Fibroblast of lung (primary cell): ENCODE results near the gene PON3. TPM values are rescaled to one million over a fixed set of nuclear protein-coding genes. Genes with fewer than 3 reads are reported as not detected.

ENCODE experiments used
- DNase-seq, 2 donors: peaks; one replicate each; pipeline versions ENCODE4 v3.0.0 to v3.0.0-alpha.2; 2010; ENCODE audit warnings: low read depth in 2 of 2
- H2AFZ ChIP-seq: 2 replicates; pipeline ENCODE4 v1.5.1; 2012; ENCODE audit warnings: low read length, control low read depth, inconsistent platforms
- H3K27ac ChIP-seq: 2 replicates; pipeline ENCODE4 v1.5.1; 2011; ENCODE audit warnings: low read length, control low read depth; ENCODE audit not compliant: insufficient read depth
- H3K27me3 ChIP-seq: 2 replicates; pipeline ENCODE4 v1.5.1; 2011; ENCODE audit warnings: mild to moderate bottlenecking, low read length; ENCODE audit not compliant: control insufficient read depth, insufficient read depth
- H3K36me3 ChIP-seq: 2 replicates; pipeline ENCODE4 v1.5.1; 2011; ENCODE audit warnings: low read length; ENCODE audit not compliant: control insufficient read depth, insufficient read depth
- H3K4me1 ChIP-seq: 2 replicates; pipeline ENCODE4 v1.5.1; 2011; ENCODE audit warnings: low read length; ENCODE audit not compliant: control insufficient read depth, insufficient read depth; ENCODE audit errors: extremely low read depth
- H3K4me2 ChIP-seq: 2 replicates; pipeline ENCODE4 v1.5.1; 2011; ENCODE audit warnings: low read length, control low read depth; ENCODE audit not compliant: insufficient read depth; ENCODE audit errors: extremely low read depth
- H3K4me3 ChIP-seq, 4 experiments: fragments of 200-600 bp in 1 of 4; sonication (generic) in 1 of 4; replicated peaks in 1 of 4; 2 replicates each; pipeline ENCODE4 v1.5.1; 2011 to 2016; ENCODE audit warnings: low read length in 4 of 4, low read depth in 3 of 4, mild to moderate bottlenecking in 3 of 4, control low read depth in 2 of 4, inconsistent platforms in 1 of 4, mixed read lengths in 1 of 4; ENCODE audit not compliant: insufficient read depth in 1 of 4; ENCODE audit errors: control extremely low read depth in 1 of 4
- H3K79me2 ChIP-seq: 2 replicates; pipeline ENCODE4 v1.5.1; 2012; ENCODE audit warnings: mild to moderate bottlenecking, low read length, inconsistent platforms; ENCODE audit not compliant: control insufficient read depth, insufficient read depth
- H3K9ac ChIP-seq: 2 replicates; pipeline ENCODE4 v1.5.1; 2011; ENCODE audit warnings: mild to moderate bottlenecking, low read length, control low read depth; ENCODE audit not compliant: insufficient read depth
- H3K9me3 ChIP-seq: 2 replicates; pipeline ENCODE4 v1.5.1; 2012; ENCODE audit warnings: low read depth, low read length; ENCODE audit not compliant: control insufficient read depth, insufficient read depth
- H4K20me1 ChIP-seq: 2 replicates; pipeline ENCODE4 v1.5.1; 2011; ENCODE audit warnings: low read length; ENCODE audit not compliant: control insufficient read depth, insufficient read depth; ENCODE audit errors: extremely low read depth
- EZH2 ChIP-seq: IDR thresholded peaks from 2 replicates; pipeline ENCODE4 v1.5.1; 2012; ENCODE audit warnings: low read length, control low read depth, mild to moderate bottlenecking; ENCODE audit errors: missing control alignments
- polyA plus RNA-seq, 2 donors: library from polyadenylated mRNA; depleted of rRNA in 1 of 2; stranded (reverse) in 1 of 2; unstranded in 1 of 2; fragments of >200 nt; gene quantifications; 2 replicates each; pipeline ENCODE4 v1.2.1, GENCODE V29; 2011 to 2012; ENCODE audit warnings: missing spikeins in 1 of 2
- total RNA-seq: library from RNA; depleted of rRNA; stranded (reverse); fragments of >200 nt; gene quantifications from 2 replicates; pipeline ENCODE4 v1.2.1, GENCODE V29; 2014
- TF ChIP-seq, protein P1 (sequence below), 2 donors: IDR thresholded peaks in 1 of 2; conservative IDR thresholded peaks in 1 of 2; 1 replicate in 1 of 2; 2 replicates in 1 of 2; pipeline ENCODE4 v1.5.1; 2011 to 2012; ENCODE audit warnings: low read length in 2 of 2, control low read depth in 1 of 2, inconsistent platforms in 1 of 2, low read depth in 1 of 2, mild to moderate bottlenecking in 1 of 2

Gene PON3
- total and polyA plus RNA-seq, 2 donors (not counting 1 experiment from before 2014, with no cell fraction given), result under 0.01 to 0.50 TPM

DNA sequence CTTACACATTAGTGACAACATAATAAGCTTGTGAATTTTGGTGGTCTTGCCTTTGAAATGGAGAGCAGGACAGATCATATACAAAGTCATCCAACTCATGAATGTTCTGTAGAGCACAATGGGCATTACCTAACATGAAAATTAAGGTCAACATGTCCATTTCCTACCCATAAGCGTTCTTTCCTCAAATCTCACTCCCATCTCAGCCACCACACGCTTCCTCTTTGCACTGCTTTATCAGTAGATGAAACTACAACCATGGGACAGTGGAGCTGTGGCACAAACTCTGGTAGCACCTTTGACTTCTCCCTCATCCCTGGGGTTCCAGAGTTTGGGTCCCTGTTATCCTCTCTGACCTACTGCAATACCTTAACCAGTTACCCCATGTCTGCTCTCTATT is 36.4 kb upstream of the PON3 start:
- no peaks in the 10 kb centered on the region for H3K27me3 ChIP-seq
- H4K20me1 ChIP-seq, result no peaks in the 10 kb centered on the region
- H3K36me3 ChIP-seq, result no peaks in the 10 kb centered on the region
- H2AFZ ChIP-seq, result no peak overlapping the region
- TF ChIP-seq EZH2, result no peak
- TF ChIP-seq, protein P1, sequence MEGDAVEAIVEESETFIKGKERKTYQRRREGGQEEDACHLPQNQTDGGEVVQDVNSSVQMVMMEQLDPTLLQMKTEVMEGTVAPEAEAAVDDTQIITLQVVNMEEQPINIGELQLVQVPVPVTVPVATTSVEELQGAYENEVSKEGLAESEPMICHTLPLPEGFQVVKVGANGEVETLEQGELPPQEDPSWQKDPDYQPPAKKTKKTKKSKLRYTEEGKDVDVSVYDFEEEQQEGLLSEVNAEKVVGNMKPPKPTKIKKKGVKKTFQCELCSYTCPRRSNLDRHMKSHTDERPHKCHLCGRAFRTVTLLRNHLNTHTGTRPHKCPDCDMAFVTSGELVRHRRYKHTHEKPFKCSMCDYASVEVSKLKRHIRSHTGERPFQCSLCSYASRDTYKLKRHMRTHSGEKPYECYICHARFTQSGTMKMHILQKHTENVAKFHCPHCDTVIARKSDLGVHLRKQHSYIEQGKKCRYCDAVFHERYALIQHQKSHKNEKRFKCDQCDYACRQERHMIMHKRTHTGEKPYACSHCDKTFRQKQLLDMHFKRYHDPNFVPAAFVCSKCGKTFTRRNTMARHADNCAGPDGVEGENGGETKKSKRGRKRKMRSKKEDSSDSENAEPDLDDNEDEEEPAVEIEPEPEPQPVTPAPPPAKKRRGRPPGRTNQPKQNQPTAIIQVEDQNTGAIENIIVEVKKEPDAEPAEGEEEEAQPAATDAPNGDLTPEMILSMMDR (conservative IDR thresholded peaks at IDR 0.05 in 1 of 2, IDR thresholded peaks at IDR 0.05 in 1 of 2; ENCODE audit: low read depth in 1 of 2, low read length in 2 of 2), result no peak
- peaks cover 2% of the 10 kb centered on the region for H3K4me1 ChIP-seq
- H3K4me2 ChIP-seq, result no peak overlapping the region
- peaks cover 6% of the 10 kb centered on the region for H3K79me2 ChIP-seq
- H3K9me3 ChIP-seq, result no peaks in the 10 kb centered on the region
- no peak for DNase-seq
- H3K9ac ChIP-seq, result no peak overlapping the region
- no peak overlapping the region for H3K4me3 ChIP-seq
- H3K27ac ChIP-seq, result no peak overlapping the region

DNA sequence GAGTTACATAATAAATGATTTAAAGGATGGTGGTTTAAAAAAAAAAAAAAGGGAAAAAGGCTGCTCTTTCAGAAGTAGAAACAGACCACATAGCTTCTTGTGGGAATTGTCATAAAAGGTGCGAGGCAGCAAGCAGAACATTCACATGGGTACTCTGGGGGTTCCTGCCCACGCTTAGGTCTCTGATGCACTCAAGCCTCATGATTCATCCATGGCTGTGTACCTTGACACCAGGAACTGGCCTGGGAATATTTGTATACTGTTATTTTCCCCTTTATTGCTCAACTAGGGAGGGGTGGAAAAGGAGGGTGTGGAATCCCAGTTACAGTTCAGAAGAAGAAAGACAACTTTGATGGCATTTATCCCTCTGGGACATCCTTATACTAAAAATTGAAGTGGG is 34.7 kb upstream of the PON3 start:
- TF ChIP-seq, protein P1 (conservative IDR thresholded peaks at IDR 0.05 in 1 of 2, IDR thresholded peaks at IDR 0.05 in 1 of 2; ENCODE audit: low read depth in 1 of 2, low read length in 2 of 2), result no peak
- TF ChIP-seq EZH2, result no peak
- Histone ChIP-seq H3K36me3 (no peaks in the 10 kb centered on the region), H3K79me2 (peaks cover 6% of the 10 kb centered on the region), H3K27ac (no peak overlapping the region), H3K27me3 (no peaks in the 10 kb centered on the region), H3K4me2 (no peak overlapping the region), H3K4me1 (peaks cover 2% of the 10 kb centered on the region), H2AFZ (no peak overlapping the region), H4K20me1 (no peaks in the 10 kb centered on the region), H3K4me3 (no peak overlapping the region), H3K9me3 (no peaks in the 10 kb centered on the region), H3K9ac (no peak overlapping the region)
- peak in 1 of 2 donors; percentile 74 for DNase-seq

DNA sequence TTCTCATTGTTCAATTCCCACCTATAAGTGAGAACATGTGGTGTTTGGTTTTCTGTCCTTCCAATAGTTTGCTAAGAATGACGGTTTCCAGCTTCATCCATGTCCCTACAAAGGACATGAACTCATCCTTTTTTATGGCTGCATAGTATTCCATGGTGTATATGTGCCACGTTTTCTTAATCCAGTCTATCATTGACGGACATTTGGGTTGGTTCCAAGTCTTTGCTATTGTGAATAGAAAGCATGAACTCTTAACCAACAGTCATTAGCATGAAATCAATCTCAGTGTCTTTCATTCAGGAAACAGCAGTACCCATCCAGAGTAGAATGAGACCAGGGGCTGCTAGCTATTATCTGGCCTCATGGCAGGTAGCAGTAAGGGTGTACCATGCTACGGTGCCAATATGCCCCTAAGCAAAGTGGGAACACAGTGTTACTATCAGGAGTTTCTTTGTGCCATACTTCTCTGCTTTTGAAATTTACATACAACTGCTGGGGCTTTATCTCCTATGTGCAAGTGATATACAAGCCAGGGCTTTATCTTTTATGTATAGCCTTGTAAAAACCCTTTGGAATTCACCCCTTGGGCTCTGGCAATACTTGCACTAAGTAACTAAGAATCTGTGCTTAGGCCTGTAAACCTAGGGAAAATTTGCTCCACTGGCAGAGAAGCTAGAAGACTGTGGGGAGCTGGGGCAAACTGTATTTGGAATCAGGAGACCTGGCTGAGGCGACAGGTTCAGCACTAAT is 33.2 kb upstream of the PON3 start:
- DNase-seq, result no peak

More for the DNA sequence above, 33.2 kb upstream of the PON3 start:
- Histone ChIP-seq H3K27ac (no peak overlapping the region), H3K4me3 (no peak overlapping the region), H3K9me3 (no peaks in the 10 kb centered on the region), H3K4me2 (no peak overlapping the region), H3K4me1 (peaks cover 2% of the 10 kb centered on the region), H3K36me3 (no peaks in the 10 kb centered on the region), H3K79me2 (peaks cover 6% of the 10 kb centered on the region), H2AFZ (no peak overlapping the region), H3K27me3 (no peaks in the 10 kb centered on the region), H4K20me1 (no peaks in the 10 kb centered on the region), H3K9ac (no peak overlapping the region)
- TF ChIP-seq, protein P1 (conservative IDR thresholded peaks at IDR 0.05 in 1 of 2, IDR thresholded peaks at IDR 0.05 in 1 of 2; ENCODE audit: low read depth in 1 of 2, low read length in 2 of 2), result no peak
- no peak for TF ChIP-seq EZH2
